ENCODE data around the gene PEX5L. TPM values are rescaled to one million over a fixed set of nuclear protein-coding genes. Genes with fewer than 3 reads are reported as not detected.

Gene PEX5L
- total RNA-seq, 1 donor from 2014 or later = 0.08 TPM

- no peak for DNase-seq (ENCODE audit: low spot score)
Measured at GRCh38 chr3:179956416-179956830, 80.3 kb downstream of the PEX5L start.

- DNase-seq (ENCODE audit: low spot score) = no peak
Measured at GRCh38 chr3:179955809-179956208, 80.9 kb downstream of the PEX5L start.

- DNase-seq (ENCODE audit: low spot score) = no peak
Measured at GRCh38 chr3:179955286-179955685, 81.5 kb downstream of the PEX5L start.

- no peak for DNase-seq (ENCODE audit: low spot score)
Measured at GRCh38 chr3:179953993-179954870, 82.5 kb downstream of the PEX5L start.

GRCh38 chr3:179950840-179951239 lies 85.9 kb downstream of the PEX5L start:
- DNase-seq (ENCODE audit: low spot score) = no peak

- no peak for DNase-seq (ENCODE audit: low spot score)
Measured at GRCh38 chr3:179949869-179950268, 86.9 kb downstream of the PEX5L start.

- DNase-seq (ENCODE audit: low spot score) = no peak
Measured at GRCh38 chr3:179949412-179949811, 87.3 kb downstream of the PEX5L start.

- DNase-seq (ENCODE audit: low spot score) = no peak
Measured at GRCh38 chr3:179948740-179949139, 88.0 kb downstream of the PEX5L start.

- DNase-seq (ENCODE audit: low spot score) = no peak
Measured at GRCh38 chr3:179945569-179945968, 91.2 kb downstream of the PEX5L start.

GRCh38 chr3:179943117-179943880 lies 93.4 kb downstream of the PEX5L start:
- no peak for DNase-seq (ENCODE audit: low spot score)

GRCh38 chr3:179942553-179943075 lies 94.1 kb downstream of the PEX5L start:
- no peak for DNase-seq (ENCODE audit: low spot score)

GRCh38 chr3:179935710-179936109 lies 101.0 kb downstream of the PEX5L start:
- DNase-seq (ENCODE audit: low spot score) = no peak

- DNase-seq (ENCODE audit: low spot score) = no peak
Measured at GRCh38 chr3:179933914-179934313, 102.8 kb downstream of the PEX5L start.

- DNase-seq (ENCODE audit: low spot score) = no peak
Measured at GRCh38 chr3:179933080-179933479, 103.7 kb downstream of the PEX5L start.

- DNase-seq (ENCODE audit: low spot score) = no peak
Measured at GRCh38 chr3:179932674-179933073, 104.1 kb downstream of the PEX5L start.

- DNase-seq (ENCODE audit: low spot score) = peak; percentile 51
Measured at GRCh38 chr3:179929091-179929529, 107.6 kb downstream of the PEX5L start.

- no peak for DNase-seq (ENCODE audit: low spot score)
Measured at GRCh38 chr3:179927191-179927590, 109.5 kb downstream of the PEX5L start.

GRCh38 chr3:179921951-179922350 lies 114.8 kb downstream of the PEX5L start:
- no peak for DNase-seq (ENCODE audit: low spot score)

- no peak for DNase-seq (ENCODE audit: low spot score)
Measured at GRCh38 chr3:179921500-179921899, 115.2 kb downstream of the PEX5L start.

GRCh38 chr3:179907784-179908482 lies 128.8 kb downstream of the PEX5L start:
- DNase-seq (ENCODE audit: low spot score) = no peak

- no peak for DNase-seq (ENCODE audit: low spot score)
Measured at GRCh38 chr3:179902061-179902460, 134.7 kb downstream of the PEX5L start.

- no peak for DNase-seq (ENCODE audit: low spot score)
Measured at GRCh38 chr3:179898024-179898423, 138.7 kb downstream of the PEX5L start.

Data from ureter (tissue), 1 donor.